ENCODE measurements around the gene GLUD2.
"Not testable (repeated sequence)": the region's sequence is repeated elsewhere in the genome, so short reads cannot be mapped to it uniquely, and the experiment has no call there.

Gene GLUD2

DNA sequence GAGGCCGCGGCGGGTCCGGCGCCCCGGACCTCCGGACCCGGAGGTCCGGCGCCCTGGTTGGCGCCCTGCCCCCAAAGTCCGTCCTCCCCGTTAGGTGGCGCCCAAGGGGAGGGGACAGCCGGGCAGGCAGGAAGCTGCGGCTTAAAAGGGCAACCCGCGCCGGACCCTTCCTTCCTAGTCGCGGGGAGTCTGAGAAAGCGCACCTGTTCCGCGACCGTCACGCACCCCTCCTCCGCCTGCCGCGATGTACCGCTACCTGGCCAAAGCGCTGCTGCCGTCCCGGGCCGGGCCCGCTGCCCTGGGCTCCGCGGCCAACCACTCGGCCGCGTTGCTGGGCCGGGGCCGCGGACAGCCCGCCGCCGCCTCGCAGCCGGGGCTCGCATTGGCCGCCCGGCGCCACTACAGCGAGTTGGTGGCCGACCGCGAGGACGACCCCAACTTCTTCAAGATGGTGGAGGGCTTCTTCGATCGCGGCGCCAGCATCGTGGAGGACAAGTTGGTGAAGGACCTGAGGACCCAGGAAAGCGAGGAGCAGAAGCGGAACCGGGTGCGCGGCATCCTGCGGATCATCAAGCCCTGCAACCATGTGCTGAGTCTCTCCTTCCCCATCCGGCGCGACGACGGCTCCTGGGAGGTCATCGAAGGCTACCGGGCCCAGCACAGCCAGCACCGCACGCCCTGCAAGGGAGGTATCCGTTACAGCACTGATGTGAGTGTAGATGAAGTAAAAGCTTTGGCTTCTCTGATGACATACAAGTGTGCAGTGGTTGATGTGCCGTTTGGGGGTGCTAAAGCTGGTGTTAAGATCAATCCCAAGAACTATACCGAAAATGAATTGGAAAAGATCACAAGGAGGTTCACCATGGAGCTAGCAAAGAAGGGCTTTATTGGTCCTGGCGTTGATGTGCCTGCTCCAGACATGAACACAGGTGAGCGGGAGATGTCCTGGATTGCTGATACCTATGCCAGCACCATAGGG lies at the start of gene GLUD2:
GLUD2 (plus strand) TSS at position 170 of the 979 bp plus-strand sequence; CDS start at position 245, 75 bp downstream.
- peak; percentile 15 for DNase-seq

DNA sequence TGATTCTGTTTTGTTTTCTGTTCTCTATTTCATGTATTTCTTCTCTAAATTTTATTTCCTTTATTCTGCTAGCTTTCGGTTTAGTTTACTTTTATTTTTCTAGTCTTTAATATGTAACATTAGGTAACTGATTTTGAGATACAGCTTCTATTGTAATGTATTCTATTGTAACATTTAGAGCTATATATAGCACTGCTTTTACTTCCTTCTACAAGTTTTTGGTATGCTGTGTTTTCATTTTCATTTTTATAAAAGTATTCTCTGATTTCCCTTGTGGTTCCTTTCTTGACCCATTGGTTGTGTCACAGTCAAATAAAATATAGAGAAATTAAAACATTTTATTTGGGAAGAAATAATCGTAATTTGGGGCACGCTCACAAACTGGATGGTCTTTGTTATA lies 48.0 kb upstream of the GLUD2 start:
- DNase-seq, result no peak

DNA sequence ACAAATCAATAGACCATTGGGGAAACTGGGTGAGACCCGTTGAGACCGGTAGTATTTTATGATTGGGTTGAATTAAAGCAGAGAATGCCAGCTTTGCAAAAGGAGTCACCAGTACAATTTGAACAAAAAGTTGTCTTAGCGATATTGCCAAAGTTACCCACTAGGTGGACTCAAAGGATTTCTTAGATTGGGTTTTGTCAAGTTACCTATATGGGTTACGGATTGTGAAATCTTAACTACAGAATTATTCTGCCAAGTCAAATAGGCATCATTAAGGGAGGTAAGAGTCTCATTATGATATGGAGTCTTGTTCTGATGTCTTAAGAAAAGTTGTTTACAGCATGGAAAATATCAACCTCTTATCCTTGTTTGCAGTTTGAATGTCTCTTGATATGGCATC lies 46.8 kb upstream of the GLUD2 start:
- DNase-seq, result peak; percentile 3

DNA sequence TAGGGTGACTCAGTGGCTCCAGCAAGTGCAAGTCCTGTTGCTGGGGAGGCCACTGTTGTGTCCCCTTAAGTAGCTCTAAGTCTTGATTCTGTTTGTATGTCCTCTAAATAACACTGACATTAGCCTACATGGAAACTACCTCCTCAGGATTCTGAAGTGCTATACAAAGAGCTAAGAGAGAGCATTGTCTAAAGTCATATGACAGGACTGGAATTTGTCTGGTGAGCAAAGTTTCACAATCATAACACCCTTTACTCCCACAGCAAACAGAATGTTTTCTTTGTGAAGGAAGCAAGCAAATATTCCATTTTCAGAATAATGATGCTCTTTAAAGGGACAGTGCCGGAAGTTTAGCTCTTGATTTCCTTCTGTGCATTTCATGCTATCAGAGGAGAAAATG lies 38.5 kb upstream of the GLUD2 start:
- no peak for DNase-seq

DNA sequence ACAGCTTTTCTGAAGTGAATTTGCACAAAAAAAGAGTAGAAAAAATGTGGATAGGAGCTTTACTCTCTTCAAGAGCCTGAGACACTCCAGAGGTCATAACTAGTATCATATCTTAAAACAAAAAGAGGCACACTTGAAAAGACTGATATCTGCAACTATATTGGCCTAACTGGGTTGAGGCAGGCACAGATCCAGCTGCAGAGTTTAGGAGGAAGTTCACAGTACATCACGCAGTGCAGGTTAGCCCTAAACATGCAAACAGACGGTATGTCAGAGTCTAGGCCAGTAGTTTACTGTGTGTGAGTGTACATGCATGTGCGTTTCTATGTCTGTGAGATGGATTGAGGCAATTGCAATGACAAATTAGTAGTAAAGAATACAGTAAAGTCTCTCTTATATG lies 37.6 kb upstream of the GLUD2 start:
- DNase-seq, result no peak

DNA sequence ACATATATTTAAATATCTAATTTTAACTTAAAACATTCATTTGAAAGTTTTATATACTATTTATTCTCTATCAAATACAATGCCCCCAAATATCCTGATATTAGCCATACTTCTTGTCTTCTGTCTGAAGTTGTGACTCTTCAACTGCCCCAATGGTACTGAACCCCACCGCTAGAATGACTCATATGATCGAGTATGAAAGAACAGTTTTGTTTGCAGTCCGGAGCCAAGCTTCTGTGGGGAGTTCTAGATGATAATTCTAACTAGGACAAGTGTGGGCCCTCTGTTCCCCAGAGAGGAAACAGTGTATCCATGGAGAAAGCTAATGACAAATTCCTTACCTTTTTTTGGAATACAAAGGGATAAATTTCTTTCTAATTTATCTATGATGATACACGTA lies 37.2 kb upstream of the GLUD2 start:
- no peak for DNase-seq

DNA sequence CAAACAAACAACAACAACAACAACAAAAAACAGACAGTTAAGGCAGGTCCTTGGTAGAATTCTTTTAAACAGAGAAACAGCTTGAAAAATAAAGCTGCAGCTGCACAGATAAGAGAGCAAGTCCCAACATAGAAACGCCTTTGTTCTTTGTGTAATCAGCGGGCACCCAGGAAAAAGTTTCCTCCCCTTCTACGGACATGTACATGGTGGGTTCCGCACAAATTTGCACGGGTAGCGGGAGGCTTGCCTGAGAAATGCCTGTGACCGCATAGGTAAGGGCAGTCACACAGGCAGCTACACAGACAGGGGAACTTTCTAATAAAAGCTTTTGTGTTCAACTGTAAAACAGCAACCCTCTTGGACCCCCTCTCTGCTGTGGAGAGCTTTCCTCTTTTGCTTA lies 36.2 kb upstream of the GLUD2 start:
- DNase-seq, result no peak

DNA sequence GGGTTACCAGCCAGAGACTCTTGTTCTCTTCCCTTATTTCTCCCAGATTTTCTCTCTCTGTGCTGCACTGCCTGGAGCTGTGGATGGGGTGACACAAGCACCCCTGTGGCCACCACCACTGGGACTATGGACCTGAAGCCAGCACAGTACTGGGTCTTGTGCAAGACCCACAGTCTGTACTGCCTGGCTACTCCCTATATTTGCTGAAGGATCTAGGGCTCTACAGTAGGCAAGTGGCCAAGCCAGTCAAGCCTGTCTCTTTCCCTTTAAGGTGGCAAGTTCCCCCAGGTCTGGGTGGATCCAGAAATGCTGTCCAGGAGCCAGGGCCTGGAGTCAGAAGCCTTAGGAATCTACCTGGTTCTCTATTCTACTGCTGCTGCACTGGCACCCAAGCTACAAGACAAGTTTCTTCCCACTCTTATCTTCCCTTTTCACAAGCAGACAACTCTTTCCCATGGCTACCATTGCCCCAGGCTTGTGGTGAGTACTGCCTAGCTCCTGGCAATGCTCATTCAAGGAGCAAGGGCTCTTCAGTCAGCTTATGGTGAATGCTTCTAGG lies 33.4 kb upstream of the GLUD2 start:
- DNase-seq, result no peak

DNA sequence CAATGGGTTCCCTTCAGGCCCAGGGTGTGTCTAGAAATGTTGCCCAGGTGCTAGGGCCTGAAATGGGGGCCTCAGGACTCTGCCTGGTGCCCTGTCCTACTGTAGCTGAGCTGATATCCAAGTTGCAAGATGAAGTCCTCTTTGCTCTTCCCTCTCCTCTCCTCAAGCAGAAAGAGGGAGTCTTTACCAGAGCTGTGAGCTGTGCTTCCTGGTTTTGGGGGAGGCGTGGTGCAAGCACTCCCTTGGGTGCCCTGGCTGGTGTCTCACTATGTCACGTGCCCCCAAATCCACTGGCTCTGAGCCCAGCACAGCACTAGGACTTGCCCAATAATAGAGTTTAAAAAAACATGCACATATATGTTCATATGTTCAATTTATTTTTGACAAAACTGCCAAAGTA lies 32.6 kb upstream of the GLUD2 start:
- no peak for DNase-seq

DNA sequence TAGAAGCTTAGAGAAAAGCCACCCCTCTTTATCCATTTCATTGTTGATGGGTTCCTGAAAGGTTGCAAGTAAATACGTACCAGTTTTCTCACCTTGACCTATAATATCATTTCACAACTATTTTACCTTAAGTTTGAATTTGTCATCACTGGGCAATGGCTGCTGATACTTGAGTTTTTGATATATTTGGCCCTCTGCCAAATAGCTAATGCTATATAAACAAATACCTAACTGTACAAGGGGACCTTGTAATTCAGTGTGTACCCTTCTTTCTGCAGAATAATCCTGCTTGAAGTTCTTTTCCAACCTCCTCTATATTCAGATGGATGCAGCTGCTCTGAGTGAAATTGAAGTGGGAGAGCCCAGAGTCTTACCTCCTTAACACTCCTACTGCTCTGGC lies 19.0 kb upstream of the GLUD2 start:
- DNase-seq, result no peak

DNA sequence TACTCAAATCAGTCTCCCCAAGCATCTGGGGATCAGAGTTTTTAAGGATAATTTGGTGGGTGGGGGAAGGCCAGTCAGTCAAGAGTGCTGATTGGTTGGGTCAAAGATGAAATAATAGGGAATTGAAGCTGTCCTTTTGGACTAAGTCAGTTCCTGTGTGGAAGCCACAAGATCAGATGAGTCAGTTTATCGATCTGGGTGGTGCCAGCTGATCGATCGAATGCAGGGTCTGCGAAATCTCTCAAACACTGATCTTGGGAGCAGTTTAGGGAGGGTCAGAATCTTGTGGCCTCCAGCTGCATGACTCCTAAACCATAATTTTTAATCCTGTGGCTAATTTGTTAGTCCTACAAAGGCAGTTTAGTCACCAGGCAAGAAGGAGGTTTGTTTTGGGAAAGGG lies 17.3 kb upstream of the GLUD2 start:
- DNase-seq, result no peak

DNA sequence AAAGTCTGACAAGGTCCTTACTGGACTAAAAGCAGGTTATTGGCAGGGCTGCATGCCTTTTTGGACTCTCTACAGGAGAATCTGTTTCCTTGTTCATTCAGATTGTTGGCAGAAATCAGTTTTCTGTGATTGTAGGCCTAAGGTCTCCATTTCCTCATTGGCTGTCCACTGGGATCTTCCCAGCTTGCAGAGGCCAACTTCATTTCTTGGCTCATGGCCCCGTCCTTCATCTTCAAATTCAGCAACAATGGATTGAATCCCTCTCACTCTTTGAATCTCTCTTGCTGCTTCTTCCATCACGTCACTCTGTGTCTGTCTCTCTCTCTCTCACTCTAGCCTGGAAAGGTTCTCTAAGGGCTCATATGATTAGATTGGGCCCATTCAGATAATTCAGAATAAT lies 14.9 kb upstream of the GLUD2 start:
- DNase-seq, result no peak

DNA sequence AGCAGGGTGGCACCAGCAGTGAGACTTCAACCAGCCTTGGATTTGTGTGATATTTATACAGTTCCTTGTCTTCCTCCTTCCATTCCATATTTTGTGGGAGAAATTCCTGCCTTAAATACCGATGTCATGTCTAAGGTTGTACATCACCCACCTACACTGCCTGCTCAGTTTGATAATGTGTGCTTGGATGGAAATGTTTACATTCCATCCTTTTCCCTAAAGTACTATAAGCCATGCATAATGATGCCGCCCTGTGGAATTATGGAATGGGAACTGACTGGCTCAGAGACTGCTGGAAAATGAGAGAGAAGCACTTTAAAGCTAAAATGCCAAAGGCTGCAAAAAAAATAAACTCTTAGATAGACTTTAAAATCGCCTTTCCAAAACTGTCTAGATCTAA lies 11.3 kb upstream of the GLUD2 start:
- no peak for DNase-seq

DNA sequence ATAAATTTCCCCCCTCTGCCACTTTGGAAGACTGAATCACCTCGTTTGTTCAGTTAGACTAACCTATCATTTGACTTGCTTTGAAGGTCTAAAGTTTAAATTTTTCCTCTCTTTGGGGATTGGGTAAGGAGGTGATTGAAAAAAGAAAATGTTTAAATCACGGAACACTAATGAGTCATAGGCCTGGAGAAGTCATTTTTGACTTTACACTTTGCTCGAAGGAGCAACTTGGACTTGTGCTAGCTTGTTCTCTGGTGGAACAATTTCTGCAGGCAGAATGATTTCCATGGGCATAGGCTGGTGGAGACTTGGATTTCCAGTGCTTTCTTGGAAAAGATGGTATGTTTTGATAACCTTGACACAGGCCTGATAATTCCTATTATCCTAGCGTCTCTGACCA lies 10.5 kb upstream of the GLUD2 start:
- no peak for DNase-seq

DNA sequence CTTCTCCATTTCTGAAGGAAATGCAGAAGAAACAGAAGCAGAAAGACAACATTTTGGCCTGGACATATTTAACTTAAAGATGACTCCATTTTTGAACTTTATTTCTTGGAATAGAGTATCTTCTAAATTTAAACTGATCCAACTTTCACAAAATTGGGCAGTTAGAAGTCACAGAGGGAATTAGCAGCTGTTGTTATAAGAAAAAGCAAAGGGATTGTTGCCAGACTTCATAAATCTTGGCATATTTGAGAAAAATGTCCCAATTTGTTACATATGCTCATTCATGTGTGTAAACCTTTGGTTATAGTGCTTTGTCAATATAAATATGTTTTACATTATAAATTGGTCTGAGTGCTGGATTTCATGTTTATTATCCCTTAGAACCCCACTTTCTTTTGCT lies 3.4 kb downstream of the GLUD2 start:
- no peak for DNase-seq

DNA sequence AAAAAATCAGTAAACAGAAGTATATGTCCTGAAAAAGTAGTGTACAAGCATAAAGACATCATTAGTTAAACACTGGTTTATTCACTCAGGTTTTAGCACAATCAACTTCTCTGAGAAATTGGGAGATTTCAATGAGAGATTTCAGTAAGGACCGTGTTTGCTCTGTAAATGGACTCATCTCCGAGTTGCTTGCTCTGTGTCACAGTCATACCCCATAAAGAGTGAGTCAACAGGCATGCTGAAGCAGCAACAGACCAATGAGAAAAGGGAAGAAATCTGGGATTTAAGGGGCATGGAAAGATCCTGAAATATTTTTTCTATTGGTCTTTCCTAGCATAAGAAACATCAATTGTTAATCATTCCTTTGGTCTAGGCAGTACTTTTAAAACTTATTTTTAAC lies 4.7 kb downstream of the GLUD2 start:
- no peak for DNase-seq

DNA sequence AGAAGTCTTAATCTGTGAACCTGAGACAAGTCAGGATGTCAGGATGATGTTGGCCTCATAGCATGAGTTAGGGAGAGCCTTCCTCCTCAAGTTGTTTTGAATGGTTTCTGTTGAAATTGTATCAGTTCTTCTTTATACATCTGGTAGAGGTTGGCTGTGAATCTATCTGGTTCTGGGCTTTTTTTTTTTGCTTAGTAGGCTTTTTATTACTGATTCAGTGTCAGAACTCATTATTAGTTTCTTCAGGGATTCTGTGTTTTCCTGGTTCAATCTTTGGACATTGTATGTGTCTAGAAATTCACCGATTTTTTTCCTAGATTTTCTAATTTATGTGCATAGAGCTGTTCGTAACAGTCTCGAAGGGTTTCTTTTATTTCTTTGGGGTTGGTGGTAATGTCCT lies 14.9 kb downstream of the GLUD2 start:
- DNase-seq, result no peak

DNA sequence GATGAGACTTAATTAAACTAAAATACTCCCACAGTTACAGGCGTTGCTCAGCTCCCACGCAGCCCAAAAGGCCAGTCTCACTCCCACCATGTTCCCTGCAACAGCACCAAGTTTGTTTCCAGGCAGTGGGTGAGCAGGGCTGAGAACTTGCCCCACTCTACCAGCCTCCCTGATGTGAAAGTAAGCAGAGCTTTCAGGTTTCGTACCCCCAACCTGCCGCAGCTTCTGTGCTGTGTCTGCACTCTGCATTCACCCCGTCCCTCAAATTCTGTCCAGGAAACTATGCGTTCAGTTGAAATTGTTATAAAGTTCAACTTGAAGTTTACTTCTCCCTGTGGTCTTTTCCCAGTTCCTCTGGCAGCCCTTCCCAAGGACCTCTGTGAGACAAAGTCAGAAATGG lies 17.2 kb downstream of the GLUD2 start:
- DNase-seq, result no peak

DNA sequence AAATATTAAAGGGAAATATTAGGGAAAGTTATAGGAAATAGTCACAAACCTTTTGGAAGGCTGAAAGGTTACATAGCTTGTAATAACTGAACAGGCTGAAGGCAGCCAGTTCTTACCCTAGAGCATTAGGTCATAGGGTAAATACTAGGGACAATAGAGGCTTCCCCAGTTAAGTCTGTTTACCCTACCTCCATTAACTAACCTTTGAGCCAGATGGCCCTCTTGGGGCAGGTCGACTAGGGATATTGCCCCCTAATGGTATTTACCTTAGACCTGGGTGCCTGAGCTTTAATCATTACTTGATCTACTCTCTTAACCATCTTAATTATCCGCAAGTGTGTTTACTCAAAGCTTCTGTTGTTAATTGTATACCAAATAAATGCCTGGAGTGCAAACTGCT lies 36.8 kb downstream of the GLUD2 start:
- not testable (repeated sequence) for DNase-seq

DNA sequence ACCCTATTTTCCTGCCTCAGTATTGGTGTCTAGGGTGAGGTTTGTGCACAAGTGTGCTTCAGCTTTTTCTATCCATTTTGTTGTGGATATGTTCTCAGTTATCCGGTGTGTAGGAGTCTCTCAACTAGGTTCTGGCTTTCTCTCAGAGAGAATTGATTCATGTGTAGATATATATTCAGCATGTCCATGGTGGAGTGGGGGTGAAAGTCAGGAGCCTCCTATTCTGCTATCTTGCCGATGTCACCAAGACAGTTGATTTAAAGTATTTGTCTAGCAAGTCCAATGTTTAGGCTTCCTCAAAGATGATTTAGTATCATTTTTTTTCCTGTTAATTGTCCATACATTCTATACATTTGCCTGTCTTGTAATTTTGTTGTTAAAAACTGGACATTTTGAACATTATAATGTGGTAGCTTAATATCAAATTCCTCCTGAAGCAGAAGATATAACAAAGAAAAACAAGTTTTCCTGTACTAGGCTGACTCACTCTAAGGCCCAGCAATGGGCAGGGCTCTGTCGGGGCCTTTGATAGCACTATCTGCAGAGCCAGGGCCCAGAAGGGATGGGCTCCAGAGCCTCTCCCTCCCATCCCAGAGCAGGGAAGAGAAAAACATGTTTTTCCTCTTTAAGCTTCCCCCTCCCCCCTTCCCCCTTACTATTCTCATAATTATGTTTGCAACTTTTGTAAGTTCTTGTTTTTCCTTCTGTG lies 37.6 kb downstream of the GLUD2 start:
- peak; percentile 5 for DNase-seq

DNA sequence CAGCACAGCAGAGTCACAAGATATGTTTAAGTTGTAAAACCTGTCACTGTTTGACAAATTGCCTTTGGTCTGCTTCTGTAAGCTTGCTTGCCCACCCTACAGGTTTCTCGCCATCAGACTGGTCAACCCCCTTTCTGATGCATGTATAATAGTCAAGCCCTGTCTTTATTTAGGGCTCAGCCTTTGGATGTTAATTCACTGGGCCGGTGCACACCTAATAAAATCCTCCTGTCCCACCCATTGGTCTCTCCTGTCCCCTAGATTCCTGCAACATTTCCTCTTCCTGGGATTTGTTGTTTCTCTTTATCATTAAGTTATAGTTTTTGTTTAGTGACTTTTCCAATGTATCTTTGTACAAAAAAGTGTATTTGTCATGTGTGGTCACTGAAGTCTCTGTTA lies 38.2 kb downstream of the GLUD2 start:
- DNase-seq, result no peak

DNA sequence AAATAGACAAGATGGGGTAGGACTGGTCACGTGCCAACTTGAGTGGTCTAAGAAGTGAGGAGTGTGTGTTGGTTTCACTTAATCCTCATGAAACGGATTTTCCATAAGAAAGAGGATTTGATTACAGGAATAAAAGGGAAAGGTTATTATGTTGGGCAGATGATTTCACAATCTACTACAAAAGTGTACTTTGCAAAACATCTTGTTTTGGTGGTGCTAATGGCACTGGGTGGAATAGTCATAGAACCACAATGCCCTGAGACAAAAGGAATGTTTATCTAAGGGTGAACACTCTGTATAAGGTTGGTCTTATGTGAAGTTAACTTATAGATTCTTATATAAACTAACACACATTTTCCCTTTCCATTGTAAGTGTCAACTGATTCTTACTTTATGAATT lies 45.6 kb downstream of the GLUD2 start:
- DNase-seq, result no peak

Data from hematopoietic multipotent progenitor cell treated with erythropoietin and hydrocortisone succinate and interleukin-3 and kit ligand, for 6 days (in vitro differentiated cells).